ENCODE results near the gene GRM1.

GRM1 gene

DNA sequence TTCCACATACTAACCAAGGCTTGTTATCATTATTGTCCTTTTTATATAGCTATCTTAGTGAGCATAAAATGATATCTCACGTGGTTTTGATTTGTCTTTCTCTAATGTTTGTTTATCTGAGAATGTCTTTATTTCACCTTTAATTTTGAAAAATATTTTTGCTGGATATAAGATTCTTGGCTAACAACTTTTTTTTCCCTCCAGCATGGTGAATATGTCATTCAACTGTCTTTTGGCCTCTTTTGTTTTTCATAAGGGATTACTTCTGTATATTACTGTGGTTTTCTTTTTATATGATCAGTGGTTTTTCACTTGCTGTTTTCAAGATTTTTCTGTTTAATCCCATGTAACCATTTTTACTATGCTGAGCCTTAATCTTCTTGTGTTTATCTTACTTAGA, 141.0 kb downstream of the GRM1 start:
- H3K4me2 ChIP-seq (ENCODE audit: low read length) = no peak overlapping the region
- H3K27me3 ChIP-seq (ENCODE audit: control insufficient read depth, low read length) = no peaks in the 10 kb centered on the region
- H4K20me1 ChIP-seq (ENCODE audit: control insufficient read depth, insufficient read depth, low read depth, low read length) = no peaks in the 10 kb centered on the region
- H3K27ac ChIP-seq (ENCODE audit: low read depth, low read length) = no peak overlapping the region
- no peaks in the 10 kb centered on the region for H3K4me1 ChIP-seq (ENCODE audit: control insufficient read depth, low read length)
- H3K79me2 ChIP-seq (ENCODE audit: control insufficient read depth, low read length) = no peaks in the 10 kb centered on the region
- H3K9me2 ChIP-seq (replicated peaks; ENCODE audit: control insufficient read depth, low read length) = no peaks in the 10 kb centered on the region
- no peaks in the 10 kb centered on the region for H3K36me3 ChIP-seq (ENCODE audit: control insufficient read depth, low read length)
- no peaks in the 10 kb centered on the region for H3K9me3 ChIP-seq (ENCODE audit: control insufficient read depth, insufficient read depth, low read length)
- no peak for TF ChIP-seq EZH2phosphoT487 (IDR thresholded peaks at IDR 0.05; ENCODE audit: borderline replicate concordance, low read length)
- TF ChIP-seq, protein P1, sequence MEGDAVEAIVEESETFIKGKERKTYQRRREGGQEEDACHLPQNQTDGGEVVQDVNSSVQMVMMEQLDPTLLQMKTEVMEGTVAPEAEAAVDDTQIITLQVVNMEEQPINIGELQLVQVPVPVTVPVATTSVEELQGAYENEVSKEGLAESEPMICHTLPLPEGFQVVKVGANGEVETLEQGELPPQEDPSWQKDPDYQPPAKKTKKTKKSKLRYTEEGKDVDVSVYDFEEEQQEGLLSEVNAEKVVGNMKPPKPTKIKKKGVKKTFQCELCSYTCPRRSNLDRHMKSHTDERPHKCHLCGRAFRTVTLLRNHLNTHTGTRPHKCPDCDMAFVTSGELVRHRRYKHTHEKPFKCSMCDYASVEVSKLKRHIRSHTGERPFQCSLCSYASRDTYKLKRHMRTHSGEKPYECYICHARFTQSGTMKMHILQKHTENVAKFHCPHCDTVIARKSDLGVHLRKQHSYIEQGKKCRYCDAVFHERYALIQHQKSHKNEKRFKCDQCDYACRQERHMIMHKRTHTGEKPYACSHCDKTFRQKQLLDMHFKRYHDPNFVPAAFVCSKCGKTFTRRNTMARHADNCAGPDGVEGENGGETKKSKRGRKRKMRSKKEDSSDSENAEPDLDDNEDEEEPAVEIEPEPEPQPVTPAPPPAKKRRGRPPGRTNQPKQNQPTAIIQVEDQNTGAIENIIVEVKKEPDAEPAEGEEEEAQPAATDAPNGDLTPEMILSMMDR (IDR thresholded peaks at IDR 0.05; ENCODE audit: low read depth, low read length, poor library complexity, severe bottlenecking) = no peak
- no peak overlapping the region for H3K4me3 ChIP-seq (ENCODE audit: low read length)
- no peaks in the 10 kb centered on the region for H3F3A ChIP-seq (ENCODE audit: control insufficient read depth, insufficient read depth)

DNA sequence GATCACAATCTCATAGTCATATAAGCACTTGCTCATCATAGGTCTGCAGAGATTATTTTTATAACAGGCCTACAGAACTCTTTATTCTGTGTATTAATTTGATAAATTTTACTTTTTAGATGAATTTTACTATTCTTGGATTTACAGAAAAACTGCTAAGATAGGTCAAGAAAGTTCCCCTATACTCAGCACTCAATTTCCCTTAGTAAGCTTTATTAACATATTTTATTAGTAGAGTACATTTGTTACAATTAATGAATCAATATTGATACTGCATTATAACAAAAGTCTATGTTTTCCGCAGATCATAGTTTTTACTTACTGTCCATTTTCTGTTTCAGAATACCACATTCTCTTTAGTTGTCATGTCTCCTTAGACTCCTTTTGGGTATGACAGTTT, 148.9 kb downstream of the GRM1 start:
- H3F3A ChIP-seq (ENCODE audit: control insufficient read depth, insufficient read depth) = no peaks in the 10 kb centered on the region
- H3K27ac ChIP-seq (ENCODE audit: low read depth, low read length) = no peak overlapping the region
- H3K9me3 ChIP-seq (ENCODE audit: control insufficient read depth, insufficient read depth, low read length) = no peaks in the 10 kb centered on the region
- H3K27me3 ChIP-seq (ENCODE audit: control insufficient read depth, low read length) = no peaks in the 10 kb centered on the region
- TF ChIP-seq, protein P1 (IDR thresholded peaks at IDR 0.05; ENCODE audit: low read depth, low read length, poor library complexity, severe bottlenecking) = no peak
- no peak for TF ChIP-seq EZH2phosphoT487 (IDR thresholded peaks at IDR 0.05; ENCODE audit: borderline replicate concordance, low read length)
- no peak overlapping the region for H3K4me2 ChIP-seq (ENCODE audit: low read length)
- no peaks in the 10 kb centered on the region for H3K36me3 ChIP-seq (ENCODE audit: control insufficient read depth, low read length)
- H4K20me1 ChIP-seq (ENCODE audit: control insufficient read depth, insufficient read depth, low read depth, low read length) = no peaks in the 10 kb centered on the region
- no peaks in the 10 kb centered on the region for H3K79me2 ChIP-seq (ENCODE audit: control insufficient read depth, low read length)
- H3K4me3 ChIP-seq (ENCODE audit: low read length) = no peak overlapping the region
- H3K9me2 ChIP-seq (replicated peaks; ENCODE audit: control insufficient read depth, low read length) = no peaks in the 10 kb centered on the region
- no peaks in the 10 kb centered on the region for H3K4me1 ChIP-seq (ENCODE audit: control insufficient read depth, low read length)

DNA sequence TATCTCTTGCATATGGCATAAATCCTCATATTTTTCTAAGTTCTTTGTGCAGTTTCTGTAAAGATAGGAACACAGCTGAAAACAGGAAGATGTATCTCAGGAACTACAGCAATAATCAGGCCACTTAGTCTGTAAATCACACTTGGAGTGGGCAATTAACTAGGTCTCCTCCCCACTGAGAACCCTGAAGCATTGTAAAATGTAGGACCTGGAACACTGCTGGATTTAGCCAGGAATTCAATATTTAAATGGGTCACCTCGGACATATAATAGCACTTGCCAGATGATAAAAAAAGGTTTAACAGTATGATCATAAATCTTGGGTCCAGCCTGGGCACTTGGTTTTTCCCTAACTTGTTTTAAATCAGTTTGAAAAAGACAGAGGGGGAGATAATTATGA, 155.0 kb downstream of the GRM1 start:
- no peak overlapping the region for H3K4me2 ChIP-seq (ENCODE audit: low read length)
- H3K36me3 ChIP-seq (ENCODE audit: control insufficient read depth, low read length) = no peaks in the 10 kb centered on the region
- H3K9me2 ChIP-seq (replicated peaks; ENCODE audit: control insufficient read depth, low read length) = no peaks in the 10 kb centered on the region
- H3K27ac ChIP-seq (ENCODE audit: low read depth, low read length) = no peak overlapping the region
- no peaks in the 10 kb centered on the region for H4K20me1 ChIP-seq (ENCODE audit: control insufficient read depth, insufficient read depth, low read depth, low read length)
- no peaks in the 10 kb centered on the region for H3K79me2 ChIP-seq (ENCODE audit: control insufficient read depth, low read length)
- no peak for TF ChIP-seq EZH2phosphoT487 (IDR thresholded peaks at IDR 0.05; ENCODE audit: borderline replicate concordance, low read length)
- TF ChIP-seq, protein P1 (IDR thresholded peaks at IDR 0.05; ENCODE audit: low read depth, low read length, poor library complexity, severe bottlenecking) = no peak
- no peaks in the 10 kb centered on the region for H3F3A ChIP-seq (ENCODE audit: control insufficient read depth, insufficient read depth)
- no peak overlapping the region for H3K4me3 ChIP-seq (ENCODE audit: low read length)
- no peaks in the 10 kb centered on the region for H3K9me3 ChIP-seq (ENCODE audit: control insufficient read depth, insufficient read depth, low read length)
- H3K27me3 ChIP-seq (ENCODE audit: control insufficient read depth, low read length) = no peaks in the 10 kb centered on the region
- H3K4me1 ChIP-seq (ENCODE audit: control insufficient read depth, low read length) = no peaks in the 10 kb centered on the region

DNA sequence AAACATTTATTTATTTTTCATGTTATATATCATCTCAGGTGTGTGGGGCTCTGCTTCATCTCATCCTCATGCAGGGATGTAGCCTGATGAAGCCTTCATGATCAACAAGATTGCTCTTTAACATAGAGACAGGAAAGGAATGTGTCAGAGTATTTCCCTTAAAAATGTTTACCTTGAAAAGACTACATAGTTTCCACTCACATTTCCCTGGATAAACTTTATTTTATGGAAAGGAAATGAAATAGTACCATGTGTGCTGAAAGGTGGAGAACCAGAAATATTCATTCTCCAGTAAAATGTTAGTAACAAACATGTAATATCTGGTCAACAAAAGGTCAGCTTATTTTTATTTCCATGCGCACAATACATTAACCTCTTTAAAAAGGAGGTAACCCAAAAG, 155.8 kb downstream of the GRM1 start:
- Histone ChIP-seq H3K36me3 (ENCODE audit: control insufficient read depth, low read length) (no peaks in the 10 kb centered on the region), H3K4me3 (ENCODE audit: low read length) (no peak overlapping the region), H3K4me2 (ENCODE audit: low read length) (no peak overlapping the region), H3K9me2 (replicated peaks; ENCODE audit: control insufficient read depth, low read length) (no peaks in the 10 kb centered on the region), H3K4me1 (ENCODE audit: control insufficient read depth, low read length) (no peaks in the 10 kb centered on the region), H3K27me3 (ENCODE audit: control insufficient read depth, low read length) (no peaks in the 10 kb centered on the region), H4K20me1 (ENCODE audit: control insufficient read depth, insufficient read depth, low read depth, low read length) (no peaks in the 10 kb centered on the region), H3K79me2 (ENCODE audit: control insufficient read depth, low read length) (no peaks in the 10 kb centered on the region), H3K9me3 (ENCODE audit: control insufficient read depth, insufficient read depth, low read length) (no peaks in the 10 kb centered on the region), H3F3A (ENCODE audit: control insufficient read depth, insufficient read depth) (no peaks in the 10 kb centered on the region), H3K27ac (ENCODE audit: low read depth, low read length) (no peak overlapping the region)
- TF ChIP-seq, protein P1 (IDR thresholded peaks at IDR 0.05; ENCODE audit: low read depth, low read length, poor library complexity, severe bottlenecking) = no peak
- no peak for TF ChIP-seq EZH2phosphoT487 (IDR thresholded peaks at IDR 0.05; ENCODE audit: borderline replicate concordance, low read length)

Data from DOHH2 (cell line).